H9 (cell line): ENCODE measurements around the gene ADAMTS2. TPM values are rescaled to one million over a fixed set of nuclear protein-coding genes. Genes with fewer than 3 reads are reported as not detected.
A peak's percentile ranks its signal among the peaks of the same experiment; 100 is the strongest.

Experiments used
- DNase-seq: peaks from one replicate; pipeline ENCODE4 v3.0.0-alpha.2; 2017
- H2AFZ ChIP-seq: one replicate; pipeline ENCODE4 v1.6.1; 2013; ENCODE audit warnings: mild to moderate bottlenecking, low read length, control low read depth, moderate library complexity
- H2AK5ac ChIP-seq: 2 replicates; pipeline ENCODE4 v1.6.1; 2013; ENCODE audit warnings: low read length, control low read depth, mixed read lengths; ENCODE audit not compliant: insufficient read length
- H2BK120ac ChIP-seq: one replicate; pipeline ENCODE4 v1.6.1; 2013; ENCODE audit warnings: low read depth, mild to moderate bottlenecking, low read length, control low read depth, inconsistent platforms; ENCODE audit not compliant: poor library complexity, severe bottlenecking
- H2BK12ac ChIP-seq: 2 replicates; pipeline ENCODE4 v1.6.1; 2013; ENCODE audit warnings: low read length, control low read depth, mixed read lengths, low read depth; ENCODE audit not compliant: insufficient read length
- H2BK15ac ChIP-seq: 2 replicates; pipeline ENCODE4 v1.6.1; 2013; ENCODE audit warnings: low read depth, low read length, control low read depth
- H2BK20ac ChIP-seq: one replicate; pipeline ENCODE4 v1.6.1; 2013; ENCODE audit warnings: low read depth, mild to moderate bottlenecking, low read length, control low read depth, inconsistent platforms; ENCODE audit not compliant: poor library complexity, severe bottlenecking
- H2BK5ac ChIP-seq: 2 replicates; pipeline ENCODE4 v1.6.1; 2013; ENCODE audit warnings: low read length, control low read depth, mixed read lengths; ENCODE audit not compliant: insufficient read length
- H3K14ac ChIP-seq: 2 replicates; pipeline ENCODE4 v1.6.1; 2013; ENCODE audit warnings: low read length, control low read depth; ENCODE audit not compliant: insufficient read depth
- H3K18ac ChIP-seq: 2 replicates; pipeline ENCODE4 v1.6.1; 2013; ENCODE audit warnings: low read depth, mild to moderate bottlenecking, mixed read lengths, low read length, control low read depth; ENCODE audit not compliant: insufficient read length
- H3K23ac ChIP-seq: 2 replicates; pipeline ENCODE4 v1.6.1; 2013; ENCODE audit warnings: low read length, control low read depth, mixed read lengths, low read depth; ENCODE audit not compliant: insufficient read length
- H3K23me2 ChIP-seq: 2 replicates; pipeline ENCODE4 v1.6.1; 2013; ENCODE audit warnings: low read depth, mild to moderate bottlenecking, mixed read lengths, low read length, control low read depth; ENCODE audit not compliant: insufficient read length, poor library complexity, severe bottlenecking
- H3K27ac ChIP-seq: 2 replicates; pipeline ENCODE4 v1.5.1; 2013; ENCODE audit warnings: low read length, control low read depth, mixed read lengths, low read depth; ENCODE audit not compliant: insufficient read length
- H3K27me3 ChIP-seq: 2 replicates; pipeline ENCODE4 v1.6.1; 2013; ENCODE audit warnings: low read length, control low read depth, inconsistent platforms; ENCODE audit not compliant: insufficient read depth
- H3K4ac ChIP-seq: 2 replicates; pipeline ENCODE4 v1.6.1; 2013; ENCODE audit warnings: low read depth, mild to moderate bottlenecking, control low read depth, inconsistent platforms, low read length, moderate library complexity
- H3K4me1 ChIP-seq: 2 replicates; pipeline ENCODE4 v1.6.1; 2013; ENCODE audit warnings: low read length, control low read depth, inconsistent platforms; ENCODE audit not compliant: insufficient read depth
- H3K4me2 ChIP-seq: 2 replicates; pipeline ENCODE4 v1.6.1; 2013; ENCODE audit warnings: low read length, control low read depth, mixed read lengths; ENCODE audit not compliant: insufficient read length, insufficient read depth
- H3K56ac ChIP-seq: 2 replicates; pipeline ENCODE4 v1.6.1; 2013; ENCODE audit warnings: low read depth, mild to moderate bottlenecking, mixed read lengths, low read length, control low read depth; ENCODE audit not compliant: insufficient read length
- H3K79me1 ChIP-seq: 2 replicates; pipeline ENCODE4 v1.6.1; 2013; ENCODE audit warnings: low read depth, mild to moderate bottlenecking, moderate library complexity, low read length, control low read depth, inconsistent platforms; ENCODE audit not compliant: insufficient read depth, poor library complexity, severe bottlenecking
- H3K79me2 ChIP-seq: 2 replicates; pipeline ENCODE4 v1.6.1; 2013; ENCODE audit warnings: low read length, control low read depth, inconsistent platforms; ENCODE audit not compliant: insufficient read depth
- H3K9ac ChIP-seq: 2 replicates; pipeline ENCODE4 v1.6.1; 2013; ENCODE audit warnings: low read length, control low read depth, mixed read lengths; ENCODE audit not compliant: insufficient read length; ENCODE audit errors: extremely low read depth
- H3K9me3 ChIP-seq: one replicate; pipeline ENCODE4 v1.6.1; 2013; ENCODE audit warnings: low read depth, low read length, inconsistent platforms; ENCODE audit not compliant: control insufficient read depth
- H3T11ph ChIP-seq: one replicate; pipeline ENCODE4 v1.6.1; 2013; ENCODE audit warnings: mild to moderate bottlenecking, low read length, control low read depth, inconsistent platforms
- H4K20me1 ChIP-seq: one replicate; pipeline ENCODE4 v1.6.1; 2013; ENCODE audit not compliant: control insufficient read depth, insufficient read length, insufficient read depth
- H4K5ac ChIP-seq: 2 replicates; pipeline ENCODE4 v1.6.1; 2013; ENCODE audit warnings: low read depth, mild to moderate bottlenecking, mixed read lengths, low read length, control low read depth; ENCODE audit not compliant: insufficient read length
- H4K8ac ChIP-seq: replicated peaks from 2 replicates; pipeline ENCODE4 v1.6.1; 2013; ENCODE audit warnings: low read length, control low read depth, mixed read lengths, low read depth; ENCODE audit not compliant: insufficient read length
- H4K91ac ChIP-seq: 2 replicates; pipeline ENCODE4 v1.6.1; 2013; ENCODE audit warnings: low read depth, mild to moderate bottlenecking, moderate library complexity, mixed read lengths, low read length, control low read depth; ENCODE audit not compliant: insufficient read length
- H3K27ac Mint-ChIP-seq, 3 experiments: 2 replicates in 2 of 3; 3 replicates in 1 of 3; pipeline ENCODE4 v1.8.0; 2020 to 2021; ENCODE audit warnings: mixed read lengths in 3 of 3, mild to moderate bottlenecking in 1 of 3, moderate library complexity in 1 of 3
- H3K27me3 Mint-ChIP-seq: 2 replicates; pipeline ENCODE4 v1.8.0; 2021; ENCODE audit warnings: low read depth, mild to moderate bottlenecking, moderate library complexity, mixed read lengths
- H3K36me3 Mint-ChIP-seq, 3 experiments: 2 replicates in 2 of 3; 3 replicates in 1 of 3; pipeline ENCODE4 v1.8.0; 2020 to 2021; ENCODE audit warnings: low read depth in 3 of 3, mixed read lengths in 3 of 3; ENCODE audit not compliant: insufficient read depth in 1 of 3
- H3K4me1 Mint-ChIP-seq, 2 experiments: 2 replicates each; pipeline ENCODE4 v1.8.0; 2020; ENCODE audit warnings: mixed read lengths in 2 of 2
- H3K4me3 Mint-ChIP-seq, 2 experiments: 2 replicates in 1 of 2; 3 replicates in 1 of 2; pipeline ENCODE4 v1.8.0; 2020 to 2021; ENCODE audit warnings: mild to moderate bottlenecking in 2 of 2, mixed read lengths in 2 of 2, moderate library complexity in 1 of 2
- H3K9me3 Mint-ChIP-seq, 2 experiments: 2 replicates in 1 of 2; 3 replicates in 1 of 2; pipeline ENCODE4 v1.8.0; 2020; ENCODE audit warnings: mild to moderate bottlenecking in 2 of 2, mixed read lengths in 2 of 2, moderate library complexity in 1 of 2
- WGBS: extraction: QIAGEN DNeasy Blood & Tissue Kit; methylation state at CpG from one replicate; pipeline ENCODE4 v1.1.7; 2013; ENCODE audit warnings: missing lambda C conversion rate, low lambda C conversion rate, mixed read lengths; ENCODE audit not compliant: insufficient read length; ENCODE audit errors: extremely low coverage; 5-methylcytosine and 5-hydroxymethylcytosine counted together
- total RNA-seq: library from RNA; stranded (reverse); gene quantifications from 2 replicates; pipeline ENCODE4 v1.2.1, GENCODE V29; 2021
- TF ChIP-seq, protein P1 (sequence below): fragments of 200-600 bp; sonication (generic); conservative IDR thresholded peaks from 3 replicates; pipeline ENCODE4 v1.8.0; 2021; ENCODE audit warnings: antibody characterized with exemption, mild to moderate bottlenecking

The ADAMTS2 gene
- total RNA-seq, 1 experiment from 2014 or later = 5.4 TPM

DNA sequence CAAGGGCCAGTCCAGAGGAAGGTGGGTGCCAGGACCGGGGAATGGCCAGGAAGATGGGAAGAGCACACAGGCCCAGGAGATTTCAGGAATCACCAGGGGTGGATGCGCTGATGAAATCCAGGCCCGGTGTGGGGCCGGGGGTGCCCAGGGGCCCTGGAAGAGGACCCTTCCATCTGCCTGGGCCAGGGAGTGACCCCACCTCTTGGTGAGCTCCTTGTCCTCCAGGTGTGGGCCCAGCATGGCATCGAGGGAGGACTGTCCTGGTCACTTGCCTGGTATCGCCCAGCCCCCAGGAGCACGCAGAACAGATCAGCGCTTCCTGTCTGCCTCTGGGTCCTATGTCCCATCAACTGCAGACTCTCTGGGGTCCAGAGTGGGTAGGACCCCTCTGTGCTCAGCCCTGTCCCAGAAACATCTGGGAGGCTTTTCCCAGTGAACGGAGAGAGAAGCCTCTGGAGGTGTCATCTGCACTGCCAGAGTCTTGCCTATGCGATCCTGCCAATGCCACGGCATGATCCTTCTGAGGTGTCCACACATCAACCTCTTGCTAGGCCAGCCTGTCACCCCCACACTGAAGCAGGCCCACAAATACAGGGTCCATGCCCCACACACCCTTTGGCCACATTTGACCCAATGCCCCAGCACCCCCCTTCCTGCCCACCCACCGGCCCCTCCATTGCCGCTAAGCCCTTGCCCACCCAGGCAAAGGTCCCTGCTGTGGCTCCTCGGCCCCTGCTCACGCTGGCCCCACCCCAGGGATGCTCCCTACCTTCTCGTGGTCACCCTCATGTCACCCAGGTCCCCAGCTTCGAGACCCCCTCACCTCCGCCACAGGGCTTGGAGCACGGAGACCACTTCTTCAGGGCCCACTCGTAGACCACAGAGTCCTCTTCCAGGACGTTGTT lies 217.9 kb downstream of the ADAMTS2 start:
- no peaks in the 10 kb centered on the region for H3K79me1 ChIP-seq
- no peak overlapping the region for H3K18ac ChIP-seq
- WGBS = no CpG with 5 or more reads among the region's 21 CpGs
- H2BK5ac ChIP-seq = no peak overlapping the region
- H3K14ac ChIP-seq = no peak overlapping the region; the same call in 1 of the 2 replicates
- no peak overlapping the region for H4K91ac ChIP-seq
- no peak overlapping the region for H3K4me2 ChIP-seq
- H2BK15ac ChIP-seq = no peak overlapping the region
- H2AK5ac ChIP-seq = no peak overlapping the region
- Mint-ChIP-seq H3K36me3 (peaks cover 0 to 17% (median 2%) of the 10 kb centered on the region in 3 experiments; a peak in 5 of 7 replicates), H3K9me3 (peaks cover 15 to 69% of the 10 kb centered on the region in 2 experiments), H3K27me3 (no peaks in the 10 kb centered on the region), H3K27ac (peak overlapping the region in 2 of 3 experiments; percentile 73 to 79; a peak in 3 of 7 replicates), H3K4me1 (no peaks in the 10 kb centered on the region), H3K4me3 (no peak overlapping the region)
- H3K79me2 ChIP-seq = no peaks in the 10 kb centered on the region
- no peak overlapping the region for H2BK12ac ChIP-seq
- H4K20me1 ChIP-seq = no peaks in the 10 kb centered on the region
- no peak overlapping the region for H3K56ac ChIP-seq
- no peak overlapping the region for H3K4ac ChIP-seq
- H3K9ac ChIP-seq = no peak overlapping the region
- no peak overlapping the region for H4K8ac ChIP-seq
- no peaks in the 10 kb centered on the region for H3K27me3 ChIP-seq
- no peak overlapping the region for H3K23ac ChIP-seq
- no peaks in the 10 kb centered on the region for H3K4me1 ChIP-seq
- H2BK20ac ChIP-seq = no peak overlapping the region
- no peak overlapping the region for H4K5ac ChIP-seq
- DNase-seq = no peak
- no peak overlapping the region for H2AFZ ChIP-seq
- no peaks in the 10 kb centered on the region for H3K23me2 ChIP-seq
- no peak overlapping the region for H3T11ph ChIP-seq
- no peak overlapping the region for H3K27ac ChIP-seq
- TF ChIP-seq, protein P1, sequence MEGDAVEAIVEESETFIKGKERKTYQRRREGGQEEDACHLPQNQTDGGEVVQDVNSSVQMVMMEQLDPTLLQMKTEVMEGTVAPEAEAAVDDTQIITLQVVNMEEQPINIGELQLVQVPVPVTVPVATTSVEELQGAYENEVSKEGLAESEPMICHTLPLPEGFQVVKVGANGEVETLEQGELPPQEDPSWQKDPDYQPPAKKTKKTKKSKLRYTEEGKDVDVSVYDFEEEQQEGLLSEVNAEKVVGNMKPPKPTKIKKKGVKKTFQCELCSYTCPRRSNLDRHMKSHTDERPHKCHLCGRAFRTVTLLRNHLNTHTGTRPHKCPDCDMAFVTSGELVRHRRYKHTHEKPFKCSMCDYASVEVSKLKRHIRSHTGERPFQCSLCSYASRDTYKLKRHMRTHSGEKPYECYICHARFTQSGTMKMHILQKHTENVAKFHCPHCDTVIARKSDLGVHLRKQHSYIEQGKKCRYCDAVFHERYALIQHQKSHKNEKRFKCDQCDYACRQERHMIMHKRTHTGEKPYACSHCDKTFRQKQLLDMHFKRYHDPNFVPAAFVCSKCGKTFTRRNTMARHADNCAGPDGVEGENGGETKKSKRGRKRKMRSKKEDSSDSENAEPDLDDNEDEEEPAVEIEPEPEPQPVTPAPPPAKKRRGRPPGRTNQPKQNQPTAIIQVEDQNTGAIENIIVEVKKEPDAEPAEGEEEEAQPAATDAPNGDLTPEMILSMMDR = no peak
- H3K9me3 ChIP-seq = no peaks in the 10 kb centered on the region
- H2BK120ac ChIP-seq = no peak overlapping the region
